Fibroblast of lung (primary cell): ENCODE data around the gene CCSER2.

ENCODE experiments used
- EZH2 ChIP-seq: IDR thresholded peaks from 2 replicates; pipeline ENCODE4 v1.5.1; 2012; ENCODE audit warnings: low read length, control low read depth, mild to moderate bottlenecking; ENCODE audit errors: missing control alignments
- TF ChIP-seq, protein P1 (sequence below), 2 donors: IDR thresholded peaks in 1 of 2; conservative IDR thresholded peaks in 1 of 2; 1 replicate in 1 of 2; 2 replicates in 1 of 2; pipeline ENCODE4 v1.5.1; 2011 to 2012; ENCODE audit warnings: low read length in 2 of 2, control low read depth in 1 of 2, inconsistent platforms in 1 of 2, low read depth in 1 of 2, mild to moderate bottlenecking in 1 of 2

GRCh38 chr10:84548869-84549268 is 220.5 kb downstream of the CCSER2 start:
- TF ChIP-seq, protein P1, sequence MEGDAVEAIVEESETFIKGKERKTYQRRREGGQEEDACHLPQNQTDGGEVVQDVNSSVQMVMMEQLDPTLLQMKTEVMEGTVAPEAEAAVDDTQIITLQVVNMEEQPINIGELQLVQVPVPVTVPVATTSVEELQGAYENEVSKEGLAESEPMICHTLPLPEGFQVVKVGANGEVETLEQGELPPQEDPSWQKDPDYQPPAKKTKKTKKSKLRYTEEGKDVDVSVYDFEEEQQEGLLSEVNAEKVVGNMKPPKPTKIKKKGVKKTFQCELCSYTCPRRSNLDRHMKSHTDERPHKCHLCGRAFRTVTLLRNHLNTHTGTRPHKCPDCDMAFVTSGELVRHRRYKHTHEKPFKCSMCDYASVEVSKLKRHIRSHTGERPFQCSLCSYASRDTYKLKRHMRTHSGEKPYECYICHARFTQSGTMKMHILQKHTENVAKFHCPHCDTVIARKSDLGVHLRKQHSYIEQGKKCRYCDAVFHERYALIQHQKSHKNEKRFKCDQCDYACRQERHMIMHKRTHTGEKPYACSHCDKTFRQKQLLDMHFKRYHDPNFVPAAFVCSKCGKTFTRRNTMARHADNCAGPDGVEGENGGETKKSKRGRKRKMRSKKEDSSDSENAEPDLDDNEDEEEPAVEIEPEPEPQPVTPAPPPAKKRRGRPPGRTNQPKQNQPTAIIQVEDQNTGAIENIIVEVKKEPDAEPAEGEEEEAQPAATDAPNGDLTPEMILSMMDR (conservative IDR thresholded peaks at IDR 0.05 in 1 of 2, IDR thresholded peaks at IDR 0.05 in 1 of 2; ENCODE audit: low read depth in 1 of 2, low read length in 2 of 2): peak in 1 of 2 donors; percentile 29
- TF ChIP-seq EZH2: no peak
